ENCODE measurements around the gene CBFB.

GRCh38 chr16:67022531-67023214 is 6.3 kb upstream of the CBFB start:
- TF ChIP-seq, protein P1, sequence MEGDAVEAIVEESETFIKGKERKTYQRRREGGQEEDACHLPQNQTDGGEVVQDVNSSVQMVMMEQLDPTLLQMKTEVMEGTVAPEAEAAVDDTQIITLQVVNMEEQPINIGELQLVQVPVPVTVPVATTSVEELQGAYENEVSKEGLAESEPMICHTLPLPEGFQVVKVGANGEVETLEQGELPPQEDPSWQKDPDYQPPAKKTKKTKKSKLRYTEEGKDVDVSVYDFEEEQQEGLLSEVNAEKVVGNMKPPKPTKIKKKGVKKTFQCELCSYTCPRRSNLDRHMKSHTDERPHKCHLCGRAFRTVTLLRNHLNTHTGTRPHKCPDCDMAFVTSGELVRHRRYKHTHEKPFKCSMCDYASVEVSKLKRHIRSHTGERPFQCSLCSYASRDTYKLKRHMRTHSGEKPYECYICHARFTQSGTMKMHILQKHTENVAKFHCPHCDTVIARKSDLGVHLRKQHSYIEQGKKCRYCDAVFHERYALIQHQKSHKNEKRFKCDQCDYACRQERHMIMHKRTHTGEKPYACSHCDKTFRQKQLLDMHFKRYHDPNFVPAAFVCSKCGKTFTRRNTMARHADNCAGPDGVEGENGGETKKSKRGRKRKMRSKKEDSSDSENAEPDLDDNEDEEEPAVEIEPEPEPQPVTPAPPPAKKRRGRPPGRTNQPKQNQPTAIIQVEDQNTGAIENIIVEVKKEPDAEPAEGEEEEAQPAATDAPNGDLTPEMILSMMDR (IDR thresholded peaks at IDR 0.05), result no peak
- no peak for TF ChIP-seq POLR2A (IDR thresholded peaks at IDR 0.05)

All from adrenal gland (tissue), 5 donors.